GM10248 (cell line): ENCODE data around the gene LMTK2.

ENCODE experiments used
- CTCF ChIA-PET: fragments of 300-600 bp; sonication (Branson Sonifier 250); formaldehyde crosslinking; extraction: SDS; loops from one replicate; lab custom pipeline; 2021; ENCODE audit warnings: antibody characterized with exemption; lab: Yijun Ruan, JAX
- POLR2A ChIA-PET: fragments of 350-650 bp; sonication (Branson Sonifier 250); formaldehyde crosslinking; extraction: SDS; loops from one replicate; lab custom pipeline; 2020; ENCODE audit warnings: antibody characterized with exemption; lab: Yijun Ruan, JAX
- DNase-seq: peaks from one replicate; pipeline ENCODE4 v3.0.0; 2012; ENCODE audit errors: extremely low spot score
- CTCF ChIP-seq: IDR thresholded peaks from 2 replicates; pipeline ENCODE4 v1.5.1; 2012; ENCODE audit warnings: mild to moderate bottlenecking, low read depth; ENCODE audit errors: extremely low read depth, missing control alignments, control extremely low read depth

LMTK2 gene

GRCh38 chr7:98170966-98171365 lies 64.3 kb downstream of the LMTK2 start:
- no peak for TF ChIP-seq CTCF
- POLR2A ChIA-PET = no interaction called here
- CTCF ChIA-PET = interaction anchor here (0.7 to 12.7 kb wide), 4 partner anchors 9 to 151 kb away, joined by 4 to 385 read pairs (median 8); no protein-coding TSS in a partner anchor
- no peak for DNase-seq

- no peak for TF ChIP-seq CTCF
- no peak for DNase-seq
- CTCF ChIA-PET = interaction anchor here (0.7 to 12.7 kb wide), 3 partner anchors 9 to 152 kb away, joined by 4 to 385 read pairs (median 4); no protein-coding TSS in a partner anchor
- POLR2A ChIA-PET = interaction anchor here (0.6 kb wide), 1 partner anchor 136 kb away, joined by 3 read pairs; no protein-coding TSS in a partner anchor
These were observed 64.8 kb downstream of the LMTK2 start for GRCh38 chr7:98171449-98171848.

DNA sequence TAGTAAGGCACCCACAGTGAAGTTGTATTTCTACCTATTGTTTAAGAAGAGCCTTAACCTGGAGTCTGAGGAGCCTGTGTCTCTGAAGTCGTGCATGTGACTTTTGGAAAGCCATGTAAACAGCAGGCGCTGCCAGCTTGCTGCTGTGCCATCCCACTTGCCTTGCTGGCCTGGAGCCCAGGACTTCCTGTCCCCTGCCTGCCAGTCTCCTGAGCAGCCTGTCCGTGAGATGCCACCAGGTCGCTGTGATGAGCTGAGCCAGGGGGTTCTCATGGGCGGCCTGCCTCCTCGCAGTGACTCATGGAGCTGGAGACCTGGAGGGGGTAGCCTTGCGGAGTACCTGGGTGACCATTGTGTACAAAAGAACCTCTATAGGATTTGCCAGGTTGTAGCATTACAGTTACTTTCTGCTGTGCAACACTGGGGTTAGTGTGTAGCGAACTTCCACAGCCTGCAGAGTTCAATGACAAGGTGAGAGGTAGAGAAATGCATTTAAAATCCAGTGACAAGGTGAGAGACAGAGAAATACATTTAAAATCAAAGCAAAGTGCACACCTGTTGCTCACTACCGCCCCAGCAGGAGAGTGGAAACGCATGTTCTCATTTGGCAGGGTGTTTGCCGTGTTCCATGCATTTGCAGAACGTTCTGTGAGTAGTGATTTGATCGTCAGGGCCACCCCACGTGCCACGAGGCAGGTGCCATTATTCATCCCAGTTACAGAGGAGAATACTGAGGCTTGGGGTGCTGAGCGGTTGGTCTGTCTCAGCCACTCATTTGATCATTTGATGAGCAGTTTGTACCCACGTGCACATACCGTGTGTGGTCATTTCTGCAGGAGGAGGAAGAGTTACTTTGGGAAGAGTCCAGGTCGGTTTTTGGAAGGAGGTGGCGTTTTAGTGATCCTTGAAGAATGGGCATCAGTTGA lies 67.9 kb downstream of the LMTK2 start:
- ChIA-PET POLR2A (no interaction called here), CTCF (interaction anchor here (0.8 to 2.0 kb wide), 5 partner anchors 9 to 153 kb away, joined by 3 to 6 read pairs (median 3); partner anchors contain the start of gene LMTK2)
- DNase-seq = no peak
- TF ChIP-seq CTCF = no peak

- ChIA-PET POLR2A (no interaction called here), CTCF (interaction anchor here (0.8 to 8.5 kb wide), 8 partner anchors 8 to 154 kb away, joined by 3 to 77 read pairs (median 3); partner anchors contain the start of gene LMTK2)
- DNase-seq = no peak
- no peak for TF ChIP-seq CTCF
These were observed 68.7 kb downstream of the LMTK2 start for GRCh38 chr7:98175260-98175940.

DNA sequence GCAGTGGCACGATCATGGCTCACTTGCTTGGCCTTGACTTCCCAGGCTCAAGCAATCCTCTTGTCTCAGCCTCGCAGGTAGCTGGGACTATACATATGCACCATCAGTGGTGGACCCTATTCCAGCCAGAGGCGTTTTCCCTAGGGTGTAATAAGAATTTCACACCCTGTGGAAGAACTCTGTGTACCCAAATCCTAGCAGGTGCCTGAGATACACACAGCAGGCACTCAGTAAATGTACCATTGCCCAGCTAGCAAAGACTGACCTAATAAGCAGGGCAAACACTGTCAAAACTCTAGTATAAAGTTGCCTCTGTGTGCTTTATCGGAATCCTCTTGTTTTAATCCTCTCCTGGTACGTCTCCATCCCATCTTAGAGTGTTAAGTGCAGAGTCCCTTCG lies 70.9 kb downstream of the LMTK2 start:
- no peak for TF ChIP-seq CTCF
- ChIA-PET CTCF (interaction anchor here (1.6 to 8.5 kb wide), 2 partner anchors 10 to 67 kb away, joined by 4 to 77 read pairs; no protein-coding TSS in a partner anchor), POLR2A (no interaction called here)
- DNase-seq = no peak

- no peak for DNase-seq
- TF ChIP-seq CTCF = no peak
- ChIA-PET CTCF (interaction anchor here (8.5 kb wide), 1 partner anchor 11 kb away, joined by 77 read pairs; no protein-coding TSS in a partner anchor), POLR2A (no interaction called here)
These were observed 71.7 kb downstream of the LMTK2 start for GRCh38 chr7:98178321-98178720.
